ENCODE data around the gene CMTM6.
A peak's percentile ranks its signal among the peaks of the same experiment; 100 is the strongest.
"Not testable (repeated sequence)": the region's sequence is repeated elsewhere in the genome, so short reads cannot be mapped to it uniquely, and the experiment has no call there.

CMTM6 gene

GRCh38 chr3:32499585-32499984 is 3.1 kb downstream of the CMTM6 start:
- no peak for DNase-seq (ENCODE audit: low read depth in 2 of 2)

- no peak for DNase-seq (ENCODE audit: low read depth in 2 of 2)
These were observed 3.7 kb downstream of the CMTM6 start for GRCh38 chr3:32498992-32499391.

GRCh38 chr3:32498252-32498651 is 4.4 kb downstream of the CMTM6 start:
- DNase-seq (ENCODE audit: low read depth in 2 of 2), result no peak

GRCh38 chr3:32495609-32496008 is 7.0 kb downstream of the CMTM6 start:
- DNase-seq (ENCODE audit: low read depth in 2 of 2), result no peak

- DNase-seq (ENCODE audit: low read depth in 2 of 2), result no peak
These were observed 7.6 kb downstream of the CMTM6 start for GRCh38 chr3:32495085-32495484.

- no peak for DNase-seq (ENCODE audit: low read depth in 2 of 2)
These were observed 8.9 kb downstream of the CMTM6 start for GRCh38 chr3:32493437-32494414.

- DNase-seq (ENCODE audit: low read depth in 2 of 2), result no peak
These were observed 9.8 kb downstream of the CMTM6 start for GRCh38 chr3:32492684-32493436.

GRCh38 chr3:32488474-32489008 is 14.1 kb downstream of the CMTM6 start:
- no peak for DNase-seq (ENCODE audit: low read depth in 2 of 2)

- no peak for DNase-seq (ENCODE audit: low read depth in 2 of 2)
These were observed 14.7 kb downstream of the CMTM6 start for GRCh38 chr3:32487781-32488473.

- no peak for DNase-seq (ENCODE audit: low read depth in 2 of 2)
These were observed 18.2 kb downstream of the CMTM6 start for GRCh38 chr3:32484436-32484835.

GRCh38 chr3:32483772-32484171 is 18.9 kb downstream of the CMTM6 start:
- no peak for DNase-seq (ENCODE audit: low read depth in 2 of 2)

- DNase-seq (ENCODE audit: low read depth in 2 of 2), result no peak
These were observed 20.0 kb downstream of the CMTM6 start for GRCh38 chr3:32482693-32483092.

GRCh38 chr3:32481791-32482631 is 20.6 kb downstream of the CMTM6 start:
- no peak for DNase-seq (ENCODE audit: low read depth in 2 of 2)

GRCh38 chr3:32480604-32481003 is 22.0 kb downstream of the CMTM6 start:
- DNase-seq (ENCODE audit: low read depth in 2 of 2), result no peak

GRCh38 chr3:32474201-32474600 is 28.5 kb downstream of the CMTM6 start:
- no peak for DNase-seq (ENCODE audit: low read depth in 2 of 2)

GRCh38 chr3:32472151-32472550 is 30.5 kb downstream of the CMTM6 start:
- DNase-seq (ENCODE audit: low read depth in 2 of 2), result not testable (repeated sequence)

GRCh38 chr3:32471246-32471645 is 31.4 kb downstream of the CMTM6 start:
- no peak for DNase-seq (ENCODE audit: low read depth in 2 of 2)

- no peak for DNase-seq (ENCODE audit: low read depth in 2 of 2)
These were observed 32.3 kb downstream of the CMTM6 start for GRCh38 chr3:32470362-32470761.

- DNase-seq (ENCODE audit: low read depth in 2 of 2), result no peak
These were observed 33.3 kb downstream of the CMTM6 start for GRCh38 chr3:32469151-32469874.

GRCh38 chr3:32467333-32468070 is 35.1 kb downstream of the CMTM6 start:
- peak; percentile 45 to 46 for DNase-seq (ENCODE audit: low read depth in 2 of 2)
